DMS 273 (cell line): ENCODE measurements around the gene CCDC6.
A peak's percentile ranks its signal among the peaks of the same experiment; 100 is the strongest.
"Not testable (repeated sequence)": the region's sequence is repeated elsewhere in the genome, so short reads cannot be mapped to it uniquely, and the experiment has no call there.

Experiments used
- DNase-seq: peaks from one replicate; lab custom pipeline; 2025; ENCODE audit not compliant: unreplicated experiment; lab: John Stamatoyannopoulos, UW

Gene CCDC6

DNA sequence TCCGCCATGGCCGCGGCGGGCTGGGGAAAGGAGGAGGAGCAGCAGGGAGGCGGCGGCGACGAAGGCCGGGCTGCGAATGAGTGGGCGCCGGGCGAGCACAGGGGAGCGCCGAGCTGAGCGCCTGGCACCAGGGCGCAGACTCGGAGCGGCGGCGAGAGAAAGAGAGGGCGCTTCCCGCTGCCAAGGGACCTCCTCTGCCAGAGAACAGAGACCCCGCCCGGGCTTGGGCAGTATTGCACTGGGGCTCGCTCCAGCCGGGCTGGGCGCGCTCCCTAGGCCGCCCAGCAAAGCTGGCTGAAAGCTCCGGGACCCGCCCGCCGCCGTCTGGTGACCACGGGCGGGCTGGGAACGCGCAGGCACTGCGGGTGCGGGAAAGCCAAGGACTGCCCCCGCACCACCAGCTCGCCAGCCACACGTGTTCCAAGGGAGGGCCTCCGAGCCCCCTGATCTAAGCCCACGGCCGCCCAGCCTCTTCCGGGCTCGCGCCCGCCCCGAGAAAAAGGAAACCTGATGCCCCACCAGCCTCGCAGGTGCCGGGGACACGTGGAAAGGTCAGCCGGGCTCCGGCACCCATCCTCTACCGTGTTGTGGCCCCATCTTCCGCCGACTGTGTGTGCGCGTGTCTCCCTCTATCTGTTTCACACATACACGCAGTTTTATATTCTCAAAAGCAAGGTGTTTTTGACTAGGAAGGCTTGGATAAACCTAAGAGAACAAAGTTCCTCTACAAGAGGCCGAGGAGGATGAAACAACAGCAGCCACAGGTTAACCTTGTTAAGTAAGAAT is at the start of gene CCDC6:
Gene CCDC6 (minus strand): TSS at position 140 of the 786 bp plus-strand sequence. CDS start 132 bp downstream, at position 8.
- peak; percentile 96 for DNase-seq

DNA sequence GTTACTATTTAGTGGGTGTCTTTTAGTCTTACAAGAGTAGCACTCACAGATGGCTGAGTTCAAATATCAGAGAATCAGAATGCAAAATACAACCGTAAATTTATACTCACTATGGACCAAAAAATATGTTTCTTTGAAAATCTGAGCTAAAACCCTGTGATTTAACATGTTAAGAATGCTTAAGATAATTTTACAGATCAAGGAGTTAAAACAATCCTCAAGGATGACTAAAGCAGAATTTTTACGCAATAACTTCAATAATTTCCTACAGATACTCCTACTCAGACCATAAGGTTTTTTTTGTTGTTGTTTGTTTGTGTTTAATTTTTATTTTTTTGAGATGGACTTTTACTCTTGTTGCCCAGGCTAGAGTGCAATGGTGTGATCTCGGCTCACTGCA is 47.9 kb upstream of the CCDC6 start:
- DNase-seq, result no peak

DNA sequence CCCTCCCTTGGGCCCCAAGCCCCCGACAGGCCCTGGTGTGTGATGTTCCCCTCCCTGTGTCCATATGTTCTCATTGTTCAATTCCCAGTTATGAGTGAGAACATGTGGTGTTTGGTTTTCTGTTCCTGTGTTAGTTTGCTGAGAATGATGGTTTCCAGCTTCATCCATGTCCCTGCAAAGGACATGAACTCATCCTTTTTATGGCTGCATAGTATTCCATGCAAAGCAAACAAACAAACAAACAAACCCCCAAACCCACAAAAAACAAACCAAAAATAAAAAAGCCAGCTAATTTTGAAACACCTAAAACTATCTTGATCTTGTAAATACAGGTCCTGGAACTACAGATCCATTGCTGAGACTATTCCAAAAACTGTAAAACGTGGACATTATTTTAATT is 47.4 kb upstream of the CCDC6 start:
- DNase-seq, result not testable (repeated sequence)

DNA sequence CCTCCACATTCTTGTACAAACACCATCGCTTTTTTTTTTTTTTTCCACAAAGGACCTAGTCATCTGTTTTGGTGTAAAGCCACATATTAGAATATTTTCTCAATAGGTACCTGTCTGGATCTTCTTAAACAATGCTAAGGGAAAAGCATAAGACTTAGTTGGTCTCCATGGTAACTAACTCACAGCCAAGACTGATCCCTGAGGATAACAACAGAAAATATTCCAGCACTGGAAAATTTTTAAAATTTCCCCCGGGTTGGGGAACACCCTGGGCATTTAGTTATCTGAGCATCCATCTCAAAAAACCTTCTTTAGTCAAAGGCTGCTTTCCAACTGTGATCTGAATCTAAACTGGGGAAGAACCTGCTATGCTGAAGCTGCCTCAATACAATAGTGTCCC is 43.7 kb upstream of the CCDC6 start:
- DNase-seq, result no peak

DNA sequence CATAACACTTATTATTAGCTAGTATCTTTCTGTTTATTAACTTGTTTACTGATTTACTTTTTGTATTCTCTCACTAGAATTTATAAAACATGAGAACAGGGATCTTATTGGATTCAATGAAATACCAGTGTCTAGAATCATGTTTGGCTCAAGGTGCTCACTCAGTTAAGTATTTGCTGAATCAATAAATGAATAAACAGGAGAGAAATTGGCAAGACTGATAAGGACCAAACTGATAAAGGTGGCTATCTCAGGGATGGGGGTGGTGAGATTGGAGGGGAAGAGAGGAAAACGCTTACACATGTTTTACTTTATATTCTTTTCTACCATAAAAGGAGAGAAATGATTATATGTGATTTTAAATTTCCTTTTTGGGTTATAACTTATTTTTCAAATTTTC is 43.3 kb upstream of the CCDC6 start:
- no peak for DNase-seq

DNA sequence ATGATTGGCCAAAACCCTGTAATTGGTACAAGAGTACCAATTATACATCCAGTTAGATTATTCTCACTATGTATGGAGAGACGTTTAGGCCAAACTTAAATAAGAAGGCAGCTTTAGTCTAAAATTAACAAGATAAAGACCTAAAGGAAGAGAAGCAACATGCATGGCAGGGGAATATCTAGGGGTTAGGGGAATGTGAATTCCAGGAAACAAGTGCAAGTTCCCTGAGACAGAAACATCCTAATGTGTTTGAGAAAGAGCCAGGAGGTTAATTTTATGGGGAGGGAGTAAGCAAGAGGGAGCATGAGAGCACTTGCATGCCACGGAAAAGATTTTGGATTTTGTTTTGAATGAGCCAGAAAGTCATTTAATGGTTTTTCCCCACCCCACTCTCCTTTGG is 39.6 kb upstream of the CCDC6 start:
- no peak for DNase-seq

DNA sequence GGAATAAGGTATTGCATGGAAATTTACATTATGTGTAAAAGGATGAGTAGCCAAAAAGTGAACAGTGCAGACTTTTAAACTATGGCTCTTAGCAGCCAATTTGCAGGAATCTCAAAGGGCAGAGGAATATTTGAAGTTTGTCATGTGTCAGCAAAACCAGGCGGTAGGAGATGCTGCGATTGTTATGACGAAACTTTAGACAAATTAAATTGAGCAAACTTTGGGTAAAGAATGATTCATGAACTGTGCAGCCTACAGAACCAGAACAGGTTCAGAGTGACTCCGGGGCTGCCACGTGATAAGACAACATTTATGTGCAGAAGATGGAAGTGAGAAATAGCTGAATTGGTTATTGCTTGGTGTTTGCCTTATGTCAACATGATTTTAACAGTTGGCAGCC is 39.2 kb upstream of the CCDC6 start:
- no peak for DNase-seq

DNA sequence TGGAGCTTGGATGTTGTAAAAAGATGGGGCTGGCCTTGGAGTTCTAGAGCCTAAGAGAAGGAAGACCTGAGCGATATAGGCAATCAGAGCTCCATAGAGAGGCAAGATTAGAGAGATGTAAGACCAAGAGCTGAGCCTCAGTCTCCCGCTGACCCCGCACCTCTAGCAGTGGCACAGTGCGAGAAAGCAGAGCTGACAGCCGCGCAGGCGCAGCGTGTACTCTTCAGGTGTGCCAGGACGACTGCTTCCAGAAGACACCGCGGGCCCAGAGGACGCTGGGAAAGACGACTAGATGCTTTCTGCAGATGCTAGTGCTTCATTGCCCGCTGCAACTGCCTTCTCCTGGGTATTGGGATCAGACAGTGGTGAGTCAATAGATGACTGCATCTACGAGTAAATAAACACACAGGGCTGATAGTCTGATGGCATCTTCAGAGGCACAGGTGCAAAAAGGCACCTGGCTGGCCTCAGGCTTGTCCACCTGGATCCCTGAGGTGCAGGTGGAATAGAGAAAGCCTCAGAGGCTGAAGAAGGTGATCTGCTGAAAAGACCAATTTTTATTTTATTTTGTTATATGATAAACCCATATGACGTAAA is 38.1 kb upstream of the CCDC6 start:
- DNase-seq, result no peak

DNA sequence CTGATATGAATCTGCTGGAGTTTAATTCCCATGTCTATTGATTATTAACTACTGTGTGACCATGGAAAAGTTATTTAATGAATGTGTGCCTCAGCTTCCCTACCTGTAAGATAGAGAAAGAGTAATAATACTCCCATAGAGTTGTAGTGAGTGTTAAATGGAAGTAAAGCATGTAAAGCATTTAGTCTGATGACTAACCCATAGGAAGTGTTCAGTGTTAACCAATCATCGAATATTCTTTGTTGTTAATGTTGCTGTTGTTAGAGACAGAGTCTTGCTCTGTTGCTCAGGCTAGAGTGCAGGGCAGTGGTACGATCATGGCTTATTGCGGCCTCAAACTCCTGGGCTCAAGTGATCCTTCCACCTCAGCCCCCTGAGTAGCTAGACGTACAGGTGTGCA is 36.2 kb upstream of the CCDC6 start:
- no peak for DNase-seq

DNA sequence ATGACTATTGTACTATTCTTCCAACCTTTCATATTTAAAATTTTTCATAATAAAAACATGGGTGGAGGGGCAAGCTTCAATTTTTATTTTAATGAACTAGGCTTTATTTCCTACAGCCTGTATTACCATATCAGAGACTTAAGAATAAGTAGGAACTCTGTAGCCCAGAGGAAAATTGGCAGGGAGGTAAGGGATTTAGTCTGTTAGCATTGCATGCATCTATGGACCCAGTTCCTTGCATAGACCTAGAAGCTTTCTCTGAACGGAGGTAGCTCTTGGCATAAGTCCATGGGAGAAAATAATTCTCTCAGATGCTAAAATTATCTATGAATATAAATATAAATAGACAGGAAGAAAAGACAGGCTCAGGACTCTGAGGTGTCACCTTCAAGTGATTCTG is 31.4 kb upstream of the CCDC6 start:
- no peak for DNase-seq

DNA sequence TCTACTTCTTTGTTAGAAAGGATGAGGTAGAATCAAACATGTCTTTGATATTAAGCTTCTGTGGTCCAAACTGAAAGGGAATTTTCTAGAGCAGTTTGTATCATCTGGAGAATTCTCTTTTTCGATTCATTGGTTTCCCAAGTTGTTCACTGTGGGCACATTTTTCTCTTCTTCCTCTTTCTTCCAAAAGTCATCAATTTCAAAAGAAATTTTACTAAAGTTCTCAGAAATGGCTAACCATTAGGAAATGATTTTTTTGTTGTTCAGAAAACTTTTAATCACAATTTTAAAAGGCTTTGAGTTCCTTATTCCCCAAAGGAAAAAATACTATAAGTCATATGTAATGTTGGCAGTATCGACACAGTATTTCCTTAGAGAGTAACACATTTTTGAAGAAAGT is 28.3 kb upstream of the CCDC6 start:
- no peak for DNase-seq

DNA sequence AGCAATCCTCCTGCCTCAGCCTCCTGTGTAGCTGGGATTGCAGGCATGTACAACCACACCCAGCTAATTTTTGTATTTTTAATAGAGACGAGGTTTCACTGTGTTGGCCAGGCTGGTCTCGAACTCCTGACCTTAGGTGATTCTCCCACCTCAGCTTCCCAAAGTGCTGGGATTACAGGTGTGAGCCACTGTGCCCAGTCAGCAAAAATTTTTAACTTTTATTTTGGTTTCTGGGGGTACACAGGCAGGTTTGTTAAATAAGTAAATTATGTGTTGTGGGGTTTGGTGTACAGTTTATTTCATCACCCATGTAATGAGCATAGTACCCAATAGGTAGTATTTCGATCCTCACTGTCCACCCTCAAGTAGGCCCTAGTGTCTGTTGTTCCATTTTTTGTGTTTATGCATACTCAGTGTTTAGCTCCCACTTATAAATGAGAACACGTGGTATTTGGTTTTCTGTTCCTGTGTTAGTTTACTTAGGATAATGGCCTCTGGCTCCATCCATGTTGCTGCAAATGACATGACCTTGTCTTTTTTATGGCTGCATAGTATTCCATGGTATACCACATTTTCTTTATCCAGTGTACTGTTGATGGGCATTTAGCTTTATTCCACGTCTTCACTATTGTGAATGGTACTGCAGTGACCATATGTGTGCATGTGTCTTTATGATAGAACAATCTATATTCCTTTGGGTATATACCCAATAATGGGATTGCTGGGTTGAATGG is 24.6 kb upstream of the CCDC6 start:
- not testable (repeated sequence) for DNase-seq

DNA sequence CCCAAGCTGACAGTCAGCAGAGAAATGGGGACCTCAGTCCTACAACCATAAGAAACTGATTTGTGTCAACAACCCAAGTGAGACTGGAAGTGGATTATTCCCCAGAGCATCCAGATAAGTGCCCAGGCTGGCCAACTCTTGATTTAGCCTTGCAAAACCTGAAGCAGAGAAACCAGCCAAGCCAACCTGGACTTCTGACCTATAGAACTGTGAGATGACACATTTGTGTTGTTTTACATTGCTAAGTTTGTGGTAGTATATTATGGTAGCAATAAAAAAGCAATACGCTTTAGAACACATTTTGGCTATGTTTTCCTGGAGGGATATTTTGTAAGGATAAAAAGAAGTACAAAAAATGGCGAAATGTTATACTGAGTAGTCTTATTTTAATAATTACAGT is 19.7 kb upstream of the CCDC6 start:
- DNase-seq, result no peak

DNA sequence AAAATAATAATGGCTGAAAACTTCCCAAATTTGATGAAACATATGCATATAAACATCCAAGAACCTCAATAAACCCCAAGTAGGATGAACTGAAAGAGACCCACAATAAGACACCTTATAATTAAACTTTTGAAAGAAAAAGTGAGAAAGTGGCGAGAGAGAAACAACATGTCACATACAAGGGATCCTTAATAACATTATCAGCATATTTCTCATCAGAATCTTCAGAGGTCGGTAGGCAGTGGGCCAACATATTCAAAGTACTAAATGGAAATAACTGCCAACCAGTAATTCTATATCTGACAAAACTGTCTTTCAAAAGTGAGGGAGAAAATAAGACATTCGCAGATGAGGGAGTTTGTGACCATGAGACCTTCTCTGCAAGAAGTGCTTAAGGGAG is 16.6 kb upstream of the CCDC6 start:
- DNase-seq, result no peak

DNA sequence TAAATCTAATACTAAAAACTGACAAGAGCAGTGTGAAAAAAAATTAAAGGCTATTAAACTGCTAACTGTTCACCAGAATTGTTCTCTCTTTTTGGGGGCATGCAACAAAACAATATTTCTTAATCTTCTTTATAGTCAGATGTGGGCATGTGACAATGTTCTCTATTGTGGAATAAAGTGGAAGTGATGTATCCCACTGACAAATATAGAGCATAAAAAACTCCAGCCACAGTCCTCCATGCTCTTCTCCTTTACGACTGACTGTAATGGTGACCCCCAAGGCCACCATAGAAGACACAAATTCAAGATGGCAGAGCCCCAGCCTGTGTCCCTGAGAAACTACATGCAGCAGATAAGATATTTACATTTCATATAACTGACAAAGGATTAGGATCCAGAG is 11.6 kb upstream of the CCDC6 start:
- DNase-seq, result no peak

DNA sequence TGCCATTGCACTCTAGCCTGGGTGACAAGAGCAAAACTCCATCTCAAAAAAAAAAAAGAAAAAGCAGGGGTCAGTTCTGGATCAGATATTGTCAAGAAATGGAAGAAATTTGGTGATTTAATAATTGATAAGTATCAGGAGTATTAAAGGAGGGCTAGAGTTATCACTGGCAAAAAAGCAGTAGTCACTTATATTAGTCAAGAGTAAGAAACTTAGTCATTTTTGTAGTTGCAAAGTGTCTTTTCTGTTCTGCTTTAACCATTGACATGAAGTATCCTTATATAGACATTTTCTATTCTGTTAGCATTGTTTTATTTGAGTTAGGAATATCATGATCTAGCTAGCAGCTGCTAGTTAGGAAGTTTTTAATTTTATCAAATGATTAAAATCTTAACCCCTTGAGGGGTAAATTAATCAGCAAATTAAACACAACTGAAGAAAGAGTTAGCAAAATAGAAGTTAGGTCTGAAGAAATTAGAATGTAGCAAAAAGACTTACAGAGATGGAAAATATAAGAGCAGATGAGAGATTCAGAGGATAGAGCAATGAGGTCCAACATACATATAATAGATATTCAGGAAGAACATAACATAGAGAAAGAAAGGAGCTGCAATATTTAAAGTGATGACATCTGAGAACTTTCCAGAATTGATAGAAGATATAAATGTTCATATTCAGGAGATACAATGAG is 7.3 kb upstream of the CCDC6 start:
- DNase-seq, result no peak

DNA sequence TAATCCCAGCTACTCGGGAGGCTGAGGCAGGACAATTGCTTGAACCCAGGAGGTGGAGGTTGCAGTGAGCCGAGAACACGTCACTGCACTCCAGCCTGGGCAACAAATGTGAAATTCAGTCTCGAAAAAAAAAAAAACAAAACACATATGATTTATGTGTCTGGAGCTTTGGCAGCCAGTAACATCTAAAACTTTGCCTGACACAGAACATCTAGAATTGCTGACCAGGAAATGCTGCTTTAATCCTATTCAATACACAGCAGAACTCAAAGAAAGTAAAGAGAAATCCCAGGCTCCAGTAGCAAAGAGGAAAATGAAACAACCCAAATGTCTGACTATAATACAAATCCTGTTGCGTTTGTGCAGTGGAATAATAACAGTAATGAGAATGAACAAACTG is 4.5 kb upstream of the CCDC6 start:
- no peak for DNase-seq

DNA sequence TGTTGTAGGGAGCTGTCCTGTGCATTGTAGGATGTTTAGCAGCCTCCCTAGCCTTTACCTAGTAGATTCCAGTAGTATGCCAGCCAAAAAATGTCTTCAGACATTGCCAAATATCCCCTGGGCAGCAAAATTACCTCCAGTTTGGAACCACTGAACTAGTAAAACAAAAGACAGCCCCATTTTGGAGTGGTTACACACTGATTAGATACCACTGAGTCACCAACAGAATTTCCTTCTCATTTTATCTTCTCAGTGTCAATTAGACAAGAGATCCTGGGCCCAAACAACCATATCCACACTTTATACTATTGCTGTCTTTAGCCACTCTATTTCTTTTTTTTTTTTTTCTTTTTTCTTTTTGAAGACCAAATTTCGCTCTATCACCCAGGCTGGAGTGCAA is 3.5 kb upstream of the CCDC6 start:
- no peak for DNase-seq

DNA sequence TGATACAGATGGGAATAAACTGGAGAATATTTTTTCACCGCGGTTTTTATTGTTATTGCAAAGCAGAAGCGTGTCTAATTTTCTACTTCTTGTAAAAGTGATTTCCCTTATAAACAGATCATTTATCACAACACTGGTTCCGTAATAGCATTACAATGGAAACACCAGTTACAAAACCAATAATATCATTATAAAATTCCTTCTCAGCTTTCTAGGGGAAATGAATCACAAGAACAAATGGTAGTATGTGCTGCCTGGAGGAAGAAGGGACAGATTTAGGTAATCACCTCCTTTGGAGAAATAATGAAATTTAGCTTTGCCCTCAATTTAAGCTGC is 2.4 kb upstream of the CCDC6 start:
- no peak for DNase-seq

DNA sequence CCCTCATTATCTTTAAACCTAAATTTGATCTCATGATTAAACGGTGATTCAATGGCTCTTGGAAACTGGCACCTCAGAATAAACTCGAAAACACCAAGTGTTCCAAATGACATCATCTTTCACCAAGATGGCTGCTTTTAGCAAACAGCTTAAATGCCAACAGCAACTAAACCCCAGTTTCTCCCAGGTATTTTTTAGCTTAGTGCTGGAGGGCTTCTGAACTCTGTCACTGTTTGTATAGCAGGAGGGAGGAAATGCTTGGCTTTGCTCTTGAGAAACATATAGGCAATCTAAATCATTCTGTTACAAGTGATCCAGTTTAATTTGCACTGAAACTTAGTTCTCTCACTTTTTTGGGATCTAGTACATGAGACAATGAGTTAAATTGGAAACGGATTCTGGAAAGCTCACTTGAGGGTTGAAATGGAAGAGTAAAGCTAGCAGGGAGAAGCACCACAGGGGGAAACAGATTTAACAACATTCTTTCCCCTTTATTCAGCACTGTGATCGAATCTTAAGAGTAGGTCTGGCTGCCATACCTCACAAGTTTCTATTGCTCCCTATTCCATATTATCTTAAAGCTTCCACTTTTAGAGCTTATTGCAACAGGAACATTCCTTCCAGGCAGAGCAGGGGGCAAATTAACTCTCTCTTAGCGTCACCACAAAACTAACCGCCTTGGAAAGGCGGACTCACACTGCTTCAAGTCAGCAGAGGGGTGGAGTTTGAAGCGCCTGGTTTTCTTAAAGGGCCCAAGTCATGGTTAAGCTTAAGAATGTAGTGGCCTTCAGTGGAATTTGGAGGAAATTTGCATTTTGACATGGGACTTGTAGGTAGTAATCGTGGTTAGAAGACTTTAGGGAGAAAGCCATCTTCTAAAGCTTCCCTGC is 1.8 kb upstream of the CCDC6 start:
- peak; percentile 56 for DNase-seq

DNA sequence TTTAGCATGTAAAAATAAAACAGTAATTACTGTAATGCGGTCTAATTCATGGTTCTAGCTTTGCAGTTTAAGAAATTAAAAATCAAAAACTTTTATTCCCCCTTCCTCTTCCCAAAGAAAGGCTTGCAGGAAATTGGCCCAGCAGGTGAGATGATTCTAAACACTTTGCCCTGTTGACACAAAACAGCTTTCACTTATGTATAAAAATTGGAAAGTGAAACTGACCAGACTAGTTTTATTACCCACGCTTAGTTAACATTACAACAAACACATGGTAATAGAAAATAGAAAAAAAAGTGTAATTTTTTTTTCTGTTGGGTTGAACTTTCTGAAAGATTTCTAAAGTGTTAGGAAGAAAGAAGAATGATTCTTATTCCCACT is 1.2 kb upstream of the CCDC6 start:
- peak; percentile 37 for DNase-seq
